GM19397 (cell line): ENCODE results near the gene UGGT2.
A peak's percentile ranks its signal among the peaks of the same experiment; 100 is the strongest.
"Not testable (repeated sequence)": the region's sequence is repeated elsewhere in the genome, so short reads cannot be mapped to it uniquely, and the experiment has no call there.

Experiments used
- ATAC-seq: cut with Tn5 transposase; IDR thresholded peaks from one replicate; pipeline ENCODE4 v1.9.1; 2021; ENCODE audit warnings: mild to moderate bottlenecking, moderate library complexity; ENCODE audit not compliant: unreplicated experiment

The UGGT2 gene

DNA sequence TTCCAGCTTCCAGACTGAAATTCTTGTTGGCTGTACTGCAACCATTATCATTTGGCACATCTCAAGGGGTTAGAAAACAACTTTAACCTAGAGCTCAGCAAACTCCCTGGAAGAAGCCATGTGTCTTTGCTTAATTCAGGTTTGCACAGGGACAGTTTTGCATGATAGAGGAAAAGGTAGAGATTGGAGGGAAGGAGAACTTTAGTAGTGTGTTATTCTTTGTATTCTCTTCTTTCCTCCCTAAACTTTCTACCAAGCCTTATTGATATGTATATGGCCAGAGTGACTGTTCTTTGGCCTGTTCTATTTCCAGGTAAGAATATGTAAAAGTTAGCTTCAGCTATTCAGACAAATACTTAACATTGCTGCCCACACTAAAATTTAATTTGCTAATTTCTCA is 53.1 kb downstream of the UGGT2 start:
- no peak for ATAC-seq

DNA sequence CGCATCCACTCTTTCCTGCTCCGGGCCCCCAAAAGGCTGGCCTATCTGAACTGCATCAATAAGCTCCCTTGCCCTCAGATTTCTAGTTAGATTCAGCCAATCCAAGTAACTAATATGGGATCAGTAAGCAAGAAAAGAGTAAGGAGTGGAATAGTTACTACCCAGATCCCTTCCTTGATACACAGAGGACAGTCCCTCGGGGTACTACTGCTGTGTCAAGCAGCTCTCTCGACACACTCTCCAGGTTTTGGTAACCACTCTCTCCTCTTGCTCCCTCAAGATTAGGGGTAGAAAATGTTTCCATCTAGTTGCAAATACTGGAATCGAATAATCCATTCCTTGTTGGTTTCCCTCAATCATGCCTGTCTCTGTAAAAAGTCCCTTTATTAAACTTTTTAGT is 65.4 kb downstream of the UGGT2 start:
- ATAC-seq, result no peak

DNA sequence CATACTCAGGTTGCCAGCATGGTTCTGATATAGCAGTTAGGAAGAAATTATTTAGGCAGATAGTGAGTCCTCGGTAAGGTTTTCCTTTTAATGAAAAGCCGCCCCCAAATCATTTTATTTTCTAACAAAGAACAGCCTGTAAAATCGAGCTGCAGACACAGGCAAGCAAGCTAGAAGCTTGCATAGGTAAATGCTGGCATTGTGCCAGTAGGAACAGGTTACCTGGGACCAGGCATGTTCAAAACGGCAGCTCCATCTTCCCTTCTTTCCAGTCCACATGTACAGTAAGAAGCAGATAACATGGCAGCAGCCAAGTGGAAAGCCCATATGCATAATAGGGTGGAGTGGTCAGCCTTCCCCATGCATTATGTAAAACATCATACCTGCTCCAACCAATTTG is 71.1 kb downstream of the UGGT2 start:
- ATAC-seq, result no peak

- not testable (repeated sequence) for ATAC-seq
Measured at GRCh38 chr13:95972651-95973050, 80.5 kb downstream of the UGGT2 start.

GRCh38 chr13:95970878-95971277 is 82.3 kb downstream of the UGGT2 start:
- ATAC-seq, result no peak

- ATAC-seq, result no peak
Measured at GRCh38 chr13:95968906-95969305, 84.3 kb downstream of the UGGT2 start.

DNA sequence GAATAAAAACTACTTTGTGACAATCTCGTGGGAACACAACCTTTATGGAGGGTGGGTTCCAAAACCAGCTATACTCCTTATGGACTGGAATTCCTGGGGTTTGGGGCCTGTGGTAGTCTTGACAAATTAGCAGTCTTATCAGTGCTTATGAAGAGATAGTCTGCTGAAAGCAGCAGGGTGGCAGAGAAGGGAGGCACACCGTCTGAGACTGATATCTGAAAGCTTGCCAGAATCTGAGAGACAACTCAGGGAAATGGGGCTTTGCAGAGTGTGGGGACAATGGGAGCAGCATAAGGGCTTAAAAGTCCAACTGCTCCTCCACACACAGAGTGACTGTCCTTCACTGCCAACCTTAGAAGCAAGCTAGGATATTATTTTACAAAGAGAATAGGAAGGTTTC is 95.9 kb downstream of the UGGT2 start:
- no peak for ATAC-seq

DNA sequence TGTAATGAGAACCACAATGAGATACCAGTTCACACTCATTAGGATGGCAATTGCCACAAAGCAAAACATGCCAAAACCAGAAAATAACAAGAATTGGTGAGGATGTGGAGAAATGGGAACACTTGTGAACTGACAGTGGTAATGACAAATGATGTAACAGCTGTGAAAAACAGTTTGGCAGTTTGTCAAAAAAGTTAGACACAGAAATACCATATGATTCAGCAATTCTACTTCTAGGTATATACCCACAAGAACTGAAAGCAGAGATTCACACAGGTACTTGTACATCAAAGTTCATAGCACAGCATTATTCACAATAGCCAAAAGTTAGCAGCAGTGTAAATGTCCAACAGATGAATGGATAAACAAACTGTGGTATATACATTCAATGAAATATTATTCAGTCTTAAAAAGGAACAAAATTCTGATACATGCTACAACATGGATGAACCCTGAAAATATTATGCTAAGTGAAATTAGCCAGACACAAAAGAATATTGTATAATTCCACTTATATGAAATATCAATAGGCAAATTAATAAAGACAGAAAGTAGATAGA is 96.5 kb downstream of the UGGT2 start:
- no peak for ATAC-seq

- ATAC-seq, result no peak
Measured at GRCh38 chr13:95955719-95956118, 97.5 kb downstream of the UGGT2 start.

DNA sequence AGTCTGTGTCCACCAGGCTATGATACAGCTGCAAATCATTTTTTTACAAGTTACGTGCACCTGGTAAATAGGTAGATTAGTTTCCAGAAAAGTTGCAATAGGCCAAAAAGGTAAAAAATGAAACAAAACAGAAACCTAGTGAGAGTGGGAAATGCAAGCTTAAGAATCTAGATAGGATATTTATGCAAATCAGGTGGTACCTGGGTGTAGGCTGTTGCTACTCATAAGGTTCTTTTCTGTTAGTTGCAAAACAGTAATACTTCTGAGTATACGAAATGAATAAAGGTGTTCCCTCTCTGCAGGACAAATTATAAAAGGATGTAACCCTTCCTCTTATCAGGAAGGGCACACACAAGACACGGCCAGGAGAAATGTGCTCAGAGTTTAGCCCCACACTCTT is 97.9 kb downstream of the UGGT2 start:
- peak; percentile 70 for ATAC-seq

GRCh38 chr13:95954266-95954665 is 98.9 kb downstream of the UGGT2 start:
- no peak for ATAC-seq

GRCh38 chr13:95950103-95950502 is 103.1 kb downstream of the UGGT2 start:
- ATAC-seq, result no peak

GRCh38 chr13:95948656-95949055 is 104.5 kb downstream of the UGGT2 start:
- no peak for ATAC-seq

DNA sequence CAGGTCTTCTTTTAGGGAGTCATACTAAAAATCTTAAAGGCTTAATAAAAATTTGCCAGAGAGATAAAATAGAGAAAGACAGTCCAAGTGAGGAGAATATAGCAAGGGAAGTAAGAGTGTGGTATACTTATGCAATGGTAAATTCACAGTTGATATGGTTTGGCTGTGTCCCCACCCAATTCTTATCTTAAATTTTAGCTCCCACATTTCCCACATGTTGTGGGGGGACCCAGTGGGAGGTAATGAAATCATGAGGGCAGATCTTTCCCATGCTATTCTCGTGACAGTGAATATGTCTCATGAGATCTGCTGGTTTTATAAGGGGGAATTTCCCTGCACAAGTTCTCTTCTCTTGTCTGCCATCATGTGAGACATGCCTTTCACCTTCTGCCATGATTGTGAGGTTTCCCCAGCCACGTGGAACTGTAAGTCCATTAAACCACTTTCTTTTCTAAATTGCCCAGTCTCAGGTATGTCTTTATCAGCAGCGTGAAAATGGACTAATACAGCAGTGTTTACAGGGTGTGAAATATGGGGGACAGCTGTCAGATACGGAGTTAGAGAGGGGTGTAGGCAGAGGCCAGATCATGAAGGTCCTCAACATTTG is 115.4 kb downstream of the UGGT2 start:
- ATAC-seq, result no peak

DNA sequence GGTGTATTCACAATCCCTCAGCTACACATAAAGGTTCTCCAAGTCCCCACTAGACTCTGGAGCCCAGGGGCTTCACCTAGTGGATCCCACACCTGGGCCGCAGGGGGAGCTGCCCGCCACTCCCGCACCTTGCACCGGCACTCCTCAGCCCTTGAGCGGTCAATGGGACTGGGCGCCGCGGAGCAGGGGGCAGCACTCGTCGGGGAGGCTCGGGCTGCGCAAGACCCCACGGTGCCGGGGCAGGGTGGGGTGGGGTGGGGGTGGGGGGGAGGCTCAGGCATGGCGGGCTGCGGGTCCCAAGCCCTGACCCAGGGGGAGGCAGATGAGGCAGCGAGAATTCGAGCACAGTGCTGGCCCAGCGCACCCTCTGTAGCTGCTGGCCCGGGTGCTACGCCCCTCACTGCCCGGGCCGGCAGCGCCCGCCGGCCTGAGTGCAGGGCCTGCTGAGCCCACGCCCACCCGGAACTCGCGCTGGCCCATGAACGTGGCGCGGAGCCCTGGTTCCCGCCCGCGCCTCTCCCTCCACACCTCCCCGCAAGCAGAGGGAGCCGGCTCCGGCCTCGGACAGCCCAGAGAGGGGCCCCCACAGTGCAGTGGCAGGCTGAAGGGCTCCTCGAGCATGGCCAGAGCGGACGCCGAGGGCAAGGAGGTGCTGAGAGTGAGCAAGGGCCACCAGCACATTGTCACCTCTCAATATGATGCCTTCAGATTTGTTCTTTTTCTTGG is 121.7 kb downstream of the UGGT2 start:
- no peak for ATAC-seq

- no peak for ATAC-seq
Measured at GRCh38 chr13:95929430-95929829, 123.8 kb downstream of the UGGT2 start.

DNA sequence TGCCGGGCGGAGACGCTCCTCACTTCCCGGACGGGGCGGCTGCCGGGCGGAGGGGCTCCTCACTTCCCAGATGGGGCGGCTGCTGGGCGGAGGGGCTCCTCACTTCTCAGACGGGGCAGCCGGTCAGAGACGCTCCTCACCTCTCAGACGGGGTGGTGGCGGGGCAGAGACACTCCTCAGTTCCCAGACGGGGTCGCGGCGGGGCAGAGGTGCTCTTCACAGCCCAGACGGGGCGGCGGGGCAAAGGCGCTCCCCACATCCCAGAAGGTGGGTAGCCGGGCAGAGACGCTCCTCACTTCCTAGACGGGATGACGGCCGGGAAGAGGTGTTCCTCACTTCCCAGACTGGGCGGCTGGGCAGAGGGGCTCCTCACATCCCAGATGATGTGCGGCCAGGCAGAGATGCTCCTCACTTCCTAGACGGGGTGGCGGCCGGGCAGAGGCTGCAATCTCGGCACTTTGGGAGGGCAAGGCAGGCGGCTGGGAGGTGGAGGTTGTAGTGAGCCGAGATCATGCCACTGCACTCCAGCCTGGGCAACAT is 124.8 kb downstream of the UGGT2 start:
- ATAC-seq, result not testable (repeated sequence)

GRCh38 chr13:95926231-95926630 is 127.0 kb downstream of the UGGT2 start:
- ATAC-seq, result no peak

DNA sequence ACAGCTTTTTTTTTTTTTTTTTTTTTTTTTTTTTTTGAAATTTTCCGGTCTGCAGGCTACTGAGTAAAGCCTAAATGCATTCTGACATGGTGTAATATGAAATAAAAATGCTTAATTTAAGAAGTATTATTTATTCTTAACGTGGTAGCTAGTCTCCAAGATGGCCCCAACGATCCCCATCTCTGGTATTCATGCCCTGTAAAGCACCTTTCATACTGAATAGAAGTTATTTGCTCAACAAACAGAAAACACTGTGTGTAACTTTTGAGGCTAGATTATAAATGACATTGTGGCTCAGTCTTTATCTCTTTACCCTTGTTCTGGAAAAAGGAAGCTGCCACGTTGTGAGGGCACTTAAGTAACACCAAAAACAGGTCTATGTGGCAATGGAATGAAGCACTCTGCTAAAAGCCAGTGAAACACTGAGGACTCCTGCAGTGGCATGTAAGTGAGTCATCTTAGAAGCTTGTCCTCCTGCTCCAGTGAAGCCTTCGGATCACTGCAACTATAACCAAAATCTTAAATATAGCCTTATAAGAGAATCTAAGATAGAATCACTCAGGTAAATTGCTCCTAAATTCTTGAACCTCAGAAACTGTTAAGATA is 128.7 kb downstream of the UGGT2 start:
- ATAC-seq, result no peak

- no peak for ATAC-seq
Measured at GRCh38 chr13:95921485-95921884, 131.7 kb downstream of the UGGT2 start.

- ATAC-seq, result no peak
Measured at GRCh38 chr13:95920485-95920884, 132.7 kb downstream of the UGGT2 start.

DNA sequence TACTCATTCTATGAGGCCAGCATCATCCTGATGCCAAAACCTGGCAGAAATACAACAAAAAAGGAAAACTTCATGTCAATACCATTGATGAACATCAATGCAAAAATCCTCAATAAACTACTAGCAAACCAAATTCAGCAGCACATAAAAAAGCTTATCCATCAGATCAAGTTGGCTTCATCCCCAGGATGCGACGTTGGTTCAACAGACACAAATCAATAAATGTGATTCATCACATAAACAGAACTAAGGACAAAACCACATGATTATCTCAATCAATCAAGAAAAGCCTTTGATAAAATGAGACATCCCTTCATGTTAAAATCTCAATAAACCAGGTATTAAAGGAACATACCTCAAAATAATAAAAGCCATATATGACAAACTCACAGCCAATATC is 134.3 kb downstream of the UGGT2 start:
- no peak for ATAC-seq
